Muscle layer of duodenum (tissue), 2 donors: ENCODE measurements around the gene LDHAL6B.

Experiments used
- H3K27ac ChIP-seq: one replicate; pipeline ENCODE4 v1.7.0; 2013; ENCODE audit warnings: mild to moderate bottlenecking, low read length
- H3K27me3 ChIP-seq: one replicate; pipeline ENCODE4 v1.7.0; 2013; ENCODE audit warnings: low read depth, mild to moderate bottlenecking, control low read depth, low read length
- H3K36me3 ChIP-seq, 2 donors: one replicate each; pipeline ENCODE4 v1.7.0; 2013; ENCODE audit warnings: low read length in 2 of 2, control low read depth in 1 of 2, mild to moderate bottlenecking in 1 of 2; ENCODE audit not compliant: insufficient read depth in 2 of 2, control insufficient read depth in 1 of 2
- H3K4me1 ChIP-seq, 2 donors: one replicate each; pipeline ENCODE4 v1.7.0; 2013; ENCODE audit warnings: low read length in 2 of 2, mild to moderate bottlenecking in 2 of 2, control low read depth in 1 of 2, moderate library complexity in 1 of 2; ENCODE audit not compliant: insufficient read depth in 2 of 2, control insufficient read depth in 1 of 2
- H3K4me3 ChIP-seq, 2 donors: one replicate each; pipeline ENCODE4 v1.7.0; 2013; ENCODE audit warnings: low read length in 2 of 2, low read depth in 1 of 2, mild to moderate bottlenecking in 1 of 2
- H3K9me3 ChIP-seq, 2 donors: one replicate each; pipeline ENCODE4 v1.7.0; 2013; ENCODE audit warnings: low read length in 2 of 2, control low read depth in 1 of 2, mild to moderate bottlenecking in 1 of 2; ENCODE audit not compliant: control insufficient read depth in 1 of 2
- donor health status: healthy.

The LDHAL6B gene

DNA sequence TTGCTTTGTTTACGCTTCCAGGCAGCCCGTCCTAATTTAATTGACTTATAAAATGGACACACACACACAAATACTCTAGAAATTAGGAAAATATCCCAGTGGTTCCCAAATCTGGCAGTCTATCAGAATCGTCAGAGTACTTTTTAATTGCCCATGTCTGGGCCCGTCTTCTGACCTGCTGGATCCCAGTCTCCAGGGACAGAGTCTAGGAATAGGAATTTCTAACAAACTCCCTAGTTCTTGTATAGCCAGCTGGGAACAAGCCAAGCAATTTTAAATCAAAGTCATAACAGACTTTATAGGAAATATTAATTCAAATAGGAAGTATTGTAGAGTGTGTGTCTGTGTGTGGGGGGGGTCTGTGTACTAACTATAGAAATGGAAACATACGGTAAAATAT is 33.4 kb downstream of the LDHAL6B start:
- Histone ChIP-seq H3K27ac (no peak overlapping the region), H3K9me3 (no peaks in the 10 kb centered on the region), H3K36me3 (peaks cover 0 to 3% of the 10 kb centered on the region in 2 donors), H3K4me1 (no peaks in the 10 kb centered on the region), H3K4me3 (no peak overlapping the region), H3K27me3 (no peaks in the 10 kb centered on the region)

DNA sequence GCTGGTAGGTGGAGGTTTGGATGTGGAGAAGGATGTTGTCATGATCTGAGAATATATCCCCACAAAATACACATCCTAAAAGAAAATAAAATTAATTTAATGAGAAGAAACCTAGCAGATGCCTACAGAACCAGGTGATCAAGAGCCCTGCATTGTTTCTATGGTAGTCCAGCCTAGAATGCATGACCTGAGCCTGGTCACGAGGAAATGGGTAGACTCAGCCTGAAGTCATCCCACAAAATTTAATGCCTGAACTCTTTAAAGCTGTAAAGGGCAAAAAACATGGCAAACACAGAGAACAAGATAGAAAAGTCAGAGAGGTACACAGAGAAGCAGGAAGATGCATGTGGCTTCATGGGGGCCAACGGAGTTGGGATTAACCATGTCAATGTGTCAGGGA is 36.0 kb downstream of the LDHAL6B start:
- Histone ChIP-seq H3K9me3 (no peaks in the 10 kb centered on the region), H3K27me3 (no peaks in the 10 kb centered on the region), H3K27ac (no peak overlapping the region), H3K4me1 (peaks cover 0 to 4% of the 10 kb centered on the region in 2 donors), H3K4me3 (no peak overlapping the region), H3K36me3 (peaks cover 0 to 3% of the 10 kb centered on the region in 2 donors)

DNA sequence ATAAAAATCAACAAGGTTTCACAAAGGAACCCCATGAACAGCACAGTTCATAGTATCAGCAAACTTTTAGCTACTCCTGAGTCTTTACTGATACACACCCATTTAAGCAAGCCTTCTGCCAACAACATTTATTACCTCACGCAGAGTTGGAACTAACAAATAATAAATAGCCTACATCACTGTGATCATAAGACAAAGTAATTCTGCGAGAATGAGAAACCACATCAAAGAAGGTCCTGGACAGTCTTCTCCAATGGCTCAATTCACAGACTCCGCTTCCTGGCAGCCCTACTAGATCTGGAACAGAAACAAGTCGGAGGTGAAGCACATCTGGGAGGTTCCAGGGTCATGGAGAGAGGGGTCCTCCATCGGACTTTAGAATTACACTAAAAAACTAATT is 37.0 kb downstream of the LDHAL6B start:
- H3K9me3 ChIP-seq: no peaks in the 10 kb centered on the region
- H3K4me1 ChIP-seq: peaks cover 0 to 4% of the 10 kb centered on the region in 2 donors
- H3K4me3 ChIP-seq: no peak overlapping the region
- H3K27ac ChIP-seq: no peak overlapping the region
- no peaks in the 10 kb centered on the region for H3K27me3 ChIP-seq
- peaks cover 0 to 3% of the 10 kb centered on the region in 2 donors for H3K36me3 ChIP-seq

DNA sequence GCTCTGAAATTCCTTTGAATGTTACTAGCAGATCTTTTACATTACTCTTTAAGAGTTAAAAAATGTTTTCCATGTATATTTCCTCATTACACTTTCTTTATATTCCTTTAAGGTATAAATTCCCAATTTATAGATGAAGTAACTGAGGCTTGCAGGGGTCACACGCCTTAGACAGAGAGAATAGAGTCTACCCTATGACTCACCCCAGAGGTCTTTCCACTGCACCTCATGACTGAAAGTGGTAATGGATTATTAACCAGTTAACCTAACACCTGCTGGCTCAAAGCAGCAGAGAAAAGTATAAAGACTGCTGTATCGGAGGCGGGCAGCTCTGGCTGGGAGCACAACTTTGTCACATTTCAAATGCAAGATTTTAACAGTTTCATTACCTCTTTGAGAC is 37.7 kb downstream of the LDHAL6B start:
- H3K36me3 ChIP-seq: peaks cover 0 to 3% of the 10 kb centered on the region in 2 donors
- no peak overlapping the region for H3K27ac ChIP-seq
- peaks cover 0 to 4% of the 10 kb centered on the region in 2 donors for H3K4me1 ChIP-seq

DNA sequence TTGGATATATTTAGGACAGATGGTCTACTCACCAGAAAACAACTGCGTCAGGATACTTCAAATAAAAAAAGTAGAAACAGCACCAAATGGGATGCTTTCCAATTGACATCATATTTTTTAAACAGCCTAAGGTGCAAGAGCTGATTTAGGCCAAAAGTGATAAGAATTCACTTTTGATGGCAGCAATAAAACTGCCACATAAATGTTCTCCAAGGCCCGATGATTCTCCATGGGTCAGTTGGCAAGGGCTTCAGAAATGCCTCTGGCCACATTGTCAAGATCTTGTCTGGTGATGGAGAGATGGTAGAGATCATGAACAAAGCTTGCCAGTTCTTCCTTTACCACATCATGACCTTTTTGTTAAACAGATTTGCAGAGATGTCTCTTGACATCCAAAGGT is 38.9 kb downstream of the LDHAL6B start:
- no peaks in the 10 kb centered on the region for H3K9me3 ChIP-seq
- H3K27me3 ChIP-seq: no peaks in the 10 kb centered on the region
- peaks cover 0 to 9% of the 10 kb centered on the region in 2 donors for H3K36me3 ChIP-seq
- H3K4me3 ChIP-seq: no peak overlapping the region
- no peak overlapping the region for H3K27ac ChIP-seq
- peaks cover 0 to 4% of the 10 kb centered on the region in 2 donors for H3K4me1 ChIP-seq

More for the DNA sequence above, 37.7 kb downstream of the LDHAL6B start:
- H3K27me3 ChIP-seq: no peaks in the 10 kb centered on the region
- no peaks in the 10 kb centered on the region for H3K9me3 ChIP-seq
- H3K4me3 ChIP-seq: no peak overlapping the region

DNA sequence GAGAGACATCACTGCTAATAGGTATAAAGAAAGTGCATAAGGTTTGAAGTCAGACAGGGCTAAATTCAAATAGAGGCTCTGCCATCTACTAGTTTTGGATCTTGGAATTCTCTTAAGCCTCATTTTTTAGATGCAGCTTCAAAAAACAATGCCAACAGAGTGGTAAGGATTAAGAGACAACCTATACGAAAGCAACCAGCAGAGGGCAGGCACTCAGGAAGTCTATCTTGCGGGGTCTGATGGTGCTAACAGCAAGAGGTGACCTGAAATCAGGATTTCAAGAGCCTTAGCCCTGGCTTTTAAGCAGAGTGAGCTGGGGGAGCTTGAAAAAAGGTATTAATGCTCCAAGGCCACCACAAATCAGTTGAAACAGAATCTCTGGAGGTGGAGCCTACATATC is 40.7 kb downstream of the LDHAL6B start:
- no peak overlapping the region for H3K4me3 ChIP-seq
- no peaks in the 10 kb centered on the region for H3K9me3 ChIP-seq
- peaks cover 0 to 4% of the 10 kb centered on the region in 2 donors for H3K4me1 ChIP-seq
- H3K27ac ChIP-seq: no peak overlapping the region
- H3K36me3 ChIP-seq: peaks cover 0 to 9% of the 10 kb centered on the region in 2 donors
- no peaks in the 10 kb centered on the region for H3K27me3 ChIP-seq

DNA sequence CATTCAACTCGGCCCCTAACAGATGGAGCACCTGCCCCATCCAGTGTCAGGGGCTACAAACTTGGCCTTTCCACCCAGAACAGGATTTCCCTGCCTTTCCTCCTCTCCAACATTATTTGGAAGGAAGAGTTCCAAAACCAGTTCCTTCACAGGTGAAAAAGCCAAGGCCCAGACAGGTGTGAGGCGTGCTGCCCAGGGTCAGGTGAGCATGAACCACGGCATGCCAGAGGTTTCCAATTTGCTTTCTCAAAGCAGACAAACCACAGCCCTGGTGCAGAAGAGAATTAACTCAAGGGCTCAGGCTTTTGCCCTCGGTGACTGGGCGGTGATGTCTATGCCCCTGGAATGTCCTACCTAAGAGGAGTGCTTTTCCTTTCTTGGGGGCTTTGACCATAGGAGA is 43.2 kb downstream of the LDHAL6B start:
- H3K9me3 ChIP-seq: no peaks in the 10 kb centered on the region
- H3K4me3 ChIP-seq: no peak overlapping the region
- peaks cover 0 to 4% of the 10 kb centered on the region in 2 donors for H3K4me1 ChIP-seq
- H3K27me3 ChIP-seq: no peaks in the 10 kb centered on the region
- H3K27ac ChIP-seq: no peak overlapping the region
- H3K36me3 ChIP-seq: peaks cover 0 to 7% of the 10 kb centered on the region in 2 donors

DNA sequence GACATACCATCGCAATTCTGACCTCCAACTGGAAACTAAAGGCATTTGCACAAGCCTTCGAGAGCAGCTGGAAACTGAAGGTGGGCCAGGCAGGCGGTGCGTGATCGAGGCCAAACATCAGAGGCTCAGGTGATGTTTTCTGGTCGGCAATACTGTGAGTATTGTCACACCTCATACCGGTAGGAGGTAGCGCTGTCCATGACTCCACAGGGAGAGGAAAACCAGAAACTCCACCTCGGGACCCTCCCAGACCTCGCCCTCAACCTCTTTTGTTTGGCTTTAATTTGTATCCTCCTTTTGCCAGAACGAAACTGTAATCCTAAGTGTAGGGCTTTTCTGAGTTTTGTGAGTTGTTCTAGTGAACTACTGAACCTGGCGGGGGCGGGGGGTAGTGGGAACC is 43.6 kb downstream of the LDHAL6B start:
- H3K36me3 ChIP-seq: peaks cover 0 to 6% of the 10 kb centered on the region in 2 donors
- H3K27ac ChIP-seq: no peak overlapping the region
- H3K4me3 ChIP-seq: no peak overlapping the region
- no peaks in the 10 kb centered on the region for H3K9me3 ChIP-seq
- H3K4me1 ChIP-seq: peaks cover 0 to 4% of the 10 kb centered on the region in 2 donors
- no peaks in the 10 kb centered on the region for H3K27me3 ChIP-seq

DNA sequence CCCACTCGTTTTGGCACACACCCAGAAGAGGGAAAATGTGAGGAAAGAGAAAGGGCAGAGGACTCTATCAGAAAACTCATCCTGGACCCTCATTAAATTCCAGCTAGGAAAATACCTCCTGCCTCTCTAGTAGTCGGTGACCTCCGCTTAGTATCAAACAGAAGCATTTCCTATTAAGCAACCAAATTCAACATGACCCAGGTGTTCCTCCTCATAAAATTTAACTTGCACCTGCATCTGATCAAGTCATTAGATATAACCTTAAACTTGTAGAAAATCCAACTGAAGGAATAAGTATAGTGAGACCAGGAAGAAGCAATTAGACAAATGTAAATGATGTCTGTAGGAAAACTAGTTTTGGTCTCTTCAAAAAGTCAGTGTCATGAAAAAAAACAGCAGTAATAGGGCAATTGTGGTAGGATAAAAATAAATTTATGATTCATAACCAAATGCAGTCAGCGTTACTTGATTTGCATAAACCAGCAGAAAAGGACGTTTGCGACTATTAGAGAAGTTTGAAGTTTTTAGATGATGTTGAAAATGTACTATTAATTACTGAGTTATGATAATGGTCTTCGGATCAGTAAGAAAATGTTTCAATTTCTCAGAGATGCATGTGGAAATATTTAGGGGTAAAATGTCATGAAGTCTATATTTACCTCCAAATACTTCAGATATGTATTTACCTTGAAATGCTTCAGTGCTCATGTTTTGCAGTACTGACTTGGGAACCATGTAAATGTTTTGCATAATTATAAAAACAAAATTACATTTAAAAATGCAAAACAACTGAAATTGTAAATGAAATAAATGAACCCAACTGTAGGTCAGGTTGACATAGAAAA is 44.6 kb downstream of the LDHAL6B start:
- no peaks in the 10 kb centered on the region for H3K27me3 ChIP-seq
- H3K9me3 ChIP-seq: no peaks in the 10 kb centered on the region
- H3K27ac ChIP-seq: no peak overlapping the region
- H3K4me1 ChIP-seq: peaks cover 0 to 4% of the 10 kb centered on the region in 2 donors
- H3K36me3 ChIP-seq: peaks cover 0 to 12% of the 10 kb centered on the region in 2 donors
- H3K4me3 ChIP-seq: no peak overlapping the region

DNA sequence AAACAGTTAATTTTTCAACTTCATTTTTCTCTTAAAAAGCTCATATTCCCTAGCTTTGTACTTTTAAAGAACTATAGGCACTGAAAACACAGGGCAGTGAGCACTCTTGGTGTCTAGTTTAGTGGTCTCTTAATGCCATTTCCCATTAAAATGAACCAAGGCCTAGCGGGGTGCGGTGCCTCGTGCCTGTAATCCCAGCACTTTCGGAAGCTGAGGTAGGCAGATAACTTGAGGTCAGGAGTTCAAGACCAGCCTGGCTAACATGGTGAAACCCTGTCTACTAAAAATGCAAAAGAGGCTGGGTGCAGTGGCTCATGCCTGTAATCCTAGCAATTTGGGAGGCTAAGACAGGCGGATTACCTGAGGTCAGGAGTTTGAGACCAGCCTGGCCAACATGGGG is 45.5 kb downstream of the LDHAL6B start:
- Histone ChIP-seq H3K4me3 (no peak overlapping the region), H3K27me3 (no peaks in the 10 kb centered on the region), H3K9me3 (no peaks in the 10 kb centered on the region), H3K27ac (no peak overlapping the region), H3K4me1 (peaks cover 0 to 4% of the 10 kb centered on the region in 2 donors), H3K36me3 (peaks cover 0 to 12% of the 10 kb centered on the region in 2 donors)

DNA sequence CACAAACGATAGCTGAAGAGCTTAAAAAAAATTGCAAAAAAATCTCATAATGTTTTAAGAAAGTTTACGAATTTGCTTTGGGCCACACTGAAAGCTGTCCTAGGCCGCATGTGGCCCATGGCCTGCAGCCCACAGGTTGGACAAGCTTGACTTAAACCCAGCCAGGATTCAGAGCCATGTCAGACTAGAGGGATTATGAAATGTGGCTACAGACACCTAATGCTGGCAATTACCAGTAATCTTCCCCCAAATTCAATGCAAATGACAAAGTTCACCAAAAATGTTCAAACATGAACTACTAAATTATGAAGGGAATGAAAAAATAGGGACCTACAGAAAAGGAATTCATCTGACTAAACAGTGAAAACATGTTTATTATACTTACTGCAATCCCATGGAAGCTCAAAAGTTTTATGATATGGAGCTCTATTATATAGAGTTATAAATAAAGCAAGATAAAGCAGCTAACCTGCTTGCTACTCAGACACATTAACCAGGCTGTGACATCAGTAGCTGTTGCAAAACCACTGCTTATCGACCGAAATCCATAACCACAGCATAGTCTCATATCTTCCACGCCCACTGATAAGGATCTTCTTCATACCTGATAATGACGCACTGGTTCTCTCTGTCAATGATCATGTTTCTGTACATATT is 49.2 kb downstream of the LDHAL6B start:
- Histone ChIP-seq H3K27me3 (no peaks in the 10 kb centered on the region), H3K4me1 (no peaks in the 10 kb centered on the region), H3K9me3 (no peaks in the 10 kb centered on the region), H3K4me3 (no peak overlapping the region), H3K27ac (peak overlapping the region; percentile 62), H3K36me3 (peaks cover 0 to 8% of the 10 kb centered on the region in 2 donors)
